ENCODE measurements around the gene FAM89B.

DNA sequence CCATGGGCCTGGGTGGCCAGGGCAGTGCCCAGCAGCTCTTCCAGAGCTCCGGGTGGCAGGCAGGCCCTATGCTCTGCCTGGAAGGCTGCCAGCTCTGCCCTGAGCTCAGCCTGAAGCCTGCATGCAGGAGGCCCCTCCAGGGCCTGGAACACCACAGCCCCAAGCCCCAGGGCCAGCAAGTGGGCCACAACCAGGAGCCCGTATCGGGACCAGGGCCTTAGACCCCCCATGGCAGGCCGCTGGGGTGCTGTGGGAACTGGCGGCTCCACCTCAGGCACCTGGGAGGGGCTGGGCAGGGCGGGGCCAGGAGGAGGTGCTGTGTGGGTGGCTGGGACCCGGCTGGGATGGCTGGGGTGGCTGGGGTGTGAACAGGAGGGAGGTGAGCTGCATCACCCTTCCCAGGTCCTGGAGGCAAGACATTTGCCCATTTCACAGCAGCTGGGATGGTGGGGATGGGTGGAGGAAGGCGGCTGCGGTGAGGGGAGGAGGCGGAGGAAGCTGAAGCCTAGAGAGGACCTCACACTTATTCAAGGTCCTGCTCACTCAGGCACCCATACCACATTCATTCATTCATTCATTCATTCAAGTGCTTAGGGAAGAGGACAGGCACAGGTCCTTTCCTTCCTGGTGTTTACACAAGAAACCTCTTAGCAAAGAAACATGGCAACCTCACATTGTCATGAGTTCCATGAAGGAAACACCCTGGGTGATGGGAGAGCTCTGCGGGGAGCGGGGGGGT lies 23.4 kb downstream of the FAM89B start, which contains the start of gene KCNK7:
- TF ChIP-seq, protein P1, sequence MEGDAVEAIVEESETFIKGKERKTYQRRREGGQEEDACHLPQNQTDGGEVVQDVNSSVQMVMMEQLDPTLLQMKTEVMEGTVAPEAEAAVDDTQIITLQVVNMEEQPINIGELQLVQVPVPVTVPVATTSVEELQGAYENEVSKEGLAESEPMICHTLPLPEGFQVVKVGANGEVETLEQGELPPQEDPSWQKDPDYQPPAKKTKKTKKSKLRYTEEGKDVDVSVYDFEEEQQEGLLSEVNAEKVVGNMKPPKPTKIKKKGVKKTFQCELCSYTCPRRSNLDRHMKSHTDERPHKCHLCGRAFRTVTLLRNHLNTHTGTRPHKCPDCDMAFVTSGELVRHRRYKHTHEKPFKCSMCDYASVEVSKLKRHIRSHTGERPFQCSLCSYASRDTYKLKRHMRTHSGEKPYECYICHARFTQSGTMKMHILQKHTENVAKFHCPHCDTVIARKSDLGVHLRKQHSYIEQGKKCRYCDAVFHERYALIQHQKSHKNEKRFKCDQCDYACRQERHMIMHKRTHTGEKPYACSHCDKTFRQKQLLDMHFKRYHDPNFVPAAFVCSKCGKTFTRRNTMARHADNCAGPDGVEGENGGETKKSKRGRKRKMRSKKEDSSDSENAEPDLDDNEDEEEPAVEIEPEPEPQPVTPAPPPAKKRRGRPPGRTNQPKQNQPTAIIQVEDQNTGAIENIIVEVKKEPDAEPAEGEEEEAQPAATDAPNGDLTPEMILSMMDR (optimal IDR thresholded peaks at IDR 0.05 in 1 of 3, IDR thresholded peaks at IDR 0.05 in 1 of 3, conservative IDR thresholded peaks at IDR 0.05 in 1 of 3; ENCODE audit: extremely low read depth in 1 of 3, insufficient read depth in 2 of 3, low read length in 3 of 3), result no peak
- TF ChIP-seq EZH2 (IDR thresholded peaks at IDR 0.05; ENCODE audit: low read length), result no peak

Measured in keratinocyte (primary cell).